GM23248 (cell line): ENCODE measurements around the gene CARS1. TPM values are rescaled to one million over a fixed set of nuclear protein-coding genes. Genes with fewer than 3 reads are reported as not detected.

Experiments
- DNase-seq: peaks from one replicate; pipeline ENCODE4 v3.0.0-alpha.2; 2015
- H2AFZ ChIP-seq: fragments of 200-600 bp; sonication (generic); 2 replicates; pipeline ENCODE4 v1.6.1; 2016; ENCODE audit warnings: antibody characterized with exemption
- H3F3A ChIP-seq: fragments of 200-600 bp; sonication (generic); 2 replicates; pipeline ENCODE4 v1.6.1; 2016; ENCODE audit warnings: mild to moderate bottlenecking, antibody characterized with exemption, mixed run types; ENCODE audit not compliant: insufficient read depth
- H3K27ac ChIP-seq: fragments of 200-600 bp; sonication (generic); 2 replicates; pipeline ENCODE4 v1.5.1; 2016; ENCODE audit warnings: mild to moderate bottlenecking
- H3K27me3 ChIP-seq: fragments of 200-600 bp; sonication (generic); replicated peaks from 2 replicates; pipeline ENCODE4 v1.6.1; 2016; ENCODE audit warnings: mild to moderate bottlenecking; ENCODE audit not compliant: insufficient read depth
- H3K36me3 ChIP-seq: fragments of 200-600 bp; sonication (generic); 2 replicates; pipeline ENCODE4 v1.6.1; 2016; ENCODE audit warnings: low read depth, mild to moderate bottlenecking
- H3K4me1 ChIP-seq: fragments of 200-600 bp; sonication (generic); 2 replicates; pipeline ENCODE4 v1.6.1; 2016; ENCODE audit warnings: mild to moderate bottlenecking; ENCODE audit not compliant: insufficient read depth
- H3K4me2 ChIP-seq: fragments of 200-600 bp; sonication (generic); one replicate; pipeline ENCODE4 v1.6.1; 2016; ENCODE audit warnings: mild to moderate bottlenecking; ENCODE audit not compliant: unreplicated experiment
- H3K4me3 ChIP-seq: fragments of 200-600 bp; sonication (generic); 2 replicates; pipeline ENCODE4 v1.5.1; 2016; ENCODE audit warnings: mild to moderate bottlenecking
- H3K79me2 ChIP-seq: fragments of 200-600 bp; sonication (generic); 2 replicates; pipeline ENCODE4 v1.6.1; 2016; ENCODE audit warnings: mild to moderate bottlenecking; ENCODE audit not compliant: insufficient read depth
- H3K9ac ChIP-seq: fragments of 200-600 bp; sonication (generic); 2 replicates; pipeline ENCODE4 v1.6.1; 2016; ENCODE audit warnings: mild to moderate bottlenecking
- H3K9me2 ChIP-seq: fragments of 200-600 bp; sonication (generic); 2 replicates; pipeline ENCODE4 v1.6.1; 2016; ENCODE audit warnings: mixed run types, mild to moderate bottlenecking, moderate library complexity; ENCODE audit not compliant: insufficient read depth
- H3K9me3 ChIP-seq: fragments of 200-600 bp; sonication (generic); one replicate; pipeline ENCODE4 v1.6.1; 2017; ENCODE audit warnings: low read depth
- H4K20me1 ChIP-seq: fragments of 200-600 bp; sonication (generic); 2 replicates; pipeline ENCODE4 v1.6.0; 2016; ENCODE audit not compliant: insufficient read depth
- EZH2 ChIP-seq: fragments of 200-600 bp; sonication (generic); IDR thresholded peaks from 2 replicates; pipeline ENCODE4 v1.6.1; 2018; ENCODE audit warnings: antibody characterized with exemption, mild to moderate bottlenecking; ENCODE audit not compliant: insufficient read depth, poor library complexity, severe bottlenecking
- EZH2phosphoT487 ChIP-seq: fragments of 200-600 bp; sonication (generic); IDR thresholded peaks from 2 replicates; pipeline ENCODE4 v1.6.1; 2018; ENCODE audit warnings: antibody characterized with exemption, moderate library complexity, mild to moderate bottlenecking, low read depth; ENCODE audit not compliant: insufficient read depth
- WGBS, 2 experiments: methylation state at CpG; one replicate each; pipeline ENCODE4 v1.1.6; 2015 to 2017; ENCODE audit warnings: low lambda C conversion rate in 2 of 2, low coverage in 1 of 2; ENCODE audit errors: missing lambda C conversion rate in 2 of 2; 5-methylcytosine and 5-hydroxymethylcytosine counted together
- in situ Hi-C: fragments of 300-500 bp; cut with MboI; formaldehyde crosslinking; loops from 2 replicates; pipeline ENCODE4 v1.15.0; 2020
- polyA plus RNA-seq: library from polyadenylated mRNA; unstranded; fragments of >200 nt; fragmentation: Nextera tagmentation; extraction: Ambion mirVana; gene quantifications from 2 replicates; pipeline ENCODE4 v1.2.1, GENCODE V29; 2016
- total RNA-seq: library from RNA; depleted of rRNA; stranded (reverse); fragments of >200 nt; shearing (Covaris generic); gene quantifications from 2 replicates; pipeline ENCODE4 v1.2.3, GENCODE V29; 2014

Gene CARS1
- total and polyA plus RNA-seq, 2 experiments from 2014 or later = 111 to 115 TPM

GRCh38 chr11:3006505-3007260 lies 50.5 kb downstream of the CARS1 start:
- DNase-seq = no peak
- Histone ChIP-seq H3K79me2 (no peaks in the 10 kb centered on the region; the same call in 1 of the 2 replicates), H3K9me2 (no peaks in the 10 kb centered on the region), H3K36me3 (peaks cover 30% of the 10 kb centered on the region; the same call in 1 of the 2 replicates), H3K4me1 (no peaks in the 10 kb centered on the region), H2AFZ (no peak overlapping the region), H3K27me3 (no peaks in the 10 kb centered on the region), H3K9me3 (no peaks in the 10 kb centered on the region), H3K4me2 (no peak overlapping the region), H4K20me1 (no peaks in the 10 kb centered on the region), H3F3A (no peaks in the 10 kb centered on the region), H3K9ac (no peak overlapping the region), H3K27ac (no peak overlapping the region), H3K4me3 (no peak overlapping the region)
- 75 to 84% methylated on average over 19 to 21 of the region's 21 CpGs for WGBS, 2 experiments
- in situ Hi-C loops = no loop called here
- TF ChIP-seq EZH2phosphoT487 = no peak
- TF ChIP-seq EZH2 = no peak

DNA sequence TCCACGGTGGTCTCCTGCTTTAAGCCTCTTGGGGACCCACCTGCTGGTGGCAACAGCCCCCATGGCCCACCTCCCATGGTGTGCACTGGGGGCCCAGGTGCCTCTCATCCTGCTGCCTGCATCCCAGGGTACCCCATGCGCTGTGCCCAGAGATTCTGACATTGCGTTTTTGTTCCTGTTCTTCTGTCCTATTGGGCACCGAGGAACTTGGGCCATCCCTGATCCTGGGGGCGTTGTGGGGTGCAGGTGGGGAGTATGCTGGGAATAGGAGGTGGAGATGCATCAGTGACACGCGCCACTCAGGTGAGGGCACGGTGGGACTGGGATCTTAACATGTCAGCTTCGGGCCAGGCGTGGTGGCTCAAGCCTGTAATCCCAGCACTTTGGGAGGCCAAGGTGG lies 52.7 kb downstream of the CARS1 start:
- 88 to 91% methylated on average over 10 of the region's 10 CpGs for WGBS, 2 experiments
- DNase-seq = no peak
- Histone ChIP-seq H3K4me2 (no peak overlapping the region), H3K9me3 (no peaks in the 10 kb centered on the region), H3K4me3 (no peak overlapping the region), H2AFZ (no peak overlapping the region), H3F3A (peaks cover 2% of the 10 kb centered on the region; the same call in 1 of the 2 replicates), H3K27ac (no peak overlapping the region), H3K4me1 (no peaks in the 10 kb centered on the region), H3K9me2 (no peaks in the 10 kb centered on the region), H3K9ac (no peak overlapping the region), H3K36me3 (peaks cover 44% of the 10 kb centered on the region; the same call in 1 of the 2 replicates), H4K20me1 (no peaks in the 10 kb centered on the region), H3K27me3 (no peaks in the 10 kb centered on the region), H3K79me2 (no peaks in the 10 kb centered on the region)
- TF ChIP-seq EZH2phosphoT487 (no peak), EZH2 (no peak)
- in situ Hi-C loops = no loop called here

- Histone ChIP-seq H3K27me3 (no peaks in the 10 kb centered on the region), H3K4me3 (no peak overlapping the region), H3F3A (peaks cover 4% of the 10 kb centered on the region; the same call in 1 of the 2 replicates), H2AFZ (no peak overlapping the region), H3K36me3 (peaks cover 44% of the 10 kb centered on the region; the same call in 1 of the 2 replicates), H3K79me2 (no peaks in the 10 kb centered on the region), H3K27ac (no peak overlapping the region), H3K4me1 (no peaks in the 10 kb centered on the region), H3K9me2 (no peaks in the 10 kb centered on the region), H4K20me1 (no peaks in the 10 kb centered on the region), H3K4me2 (no peak overlapping the region), H3K9ac (no peak overlapping the region), H3K9me3 (no peaks in the 10 kb centered on the region)
- no peak for TF ChIP-seq EZH2phosphoT487
- TF ChIP-seq EZH2 = no peak
- DNase-seq = peak; percentile 27
- in situ Hi-C loops = no loop called here
- 85 to 87% methylated on average over 12 of the region's 12 CpGs for WGBS, 2 experiments
Observed at GRCh38 chr11:3003396-3004231, 53.6 kb downstream of the CARS1 start.

DNA sequence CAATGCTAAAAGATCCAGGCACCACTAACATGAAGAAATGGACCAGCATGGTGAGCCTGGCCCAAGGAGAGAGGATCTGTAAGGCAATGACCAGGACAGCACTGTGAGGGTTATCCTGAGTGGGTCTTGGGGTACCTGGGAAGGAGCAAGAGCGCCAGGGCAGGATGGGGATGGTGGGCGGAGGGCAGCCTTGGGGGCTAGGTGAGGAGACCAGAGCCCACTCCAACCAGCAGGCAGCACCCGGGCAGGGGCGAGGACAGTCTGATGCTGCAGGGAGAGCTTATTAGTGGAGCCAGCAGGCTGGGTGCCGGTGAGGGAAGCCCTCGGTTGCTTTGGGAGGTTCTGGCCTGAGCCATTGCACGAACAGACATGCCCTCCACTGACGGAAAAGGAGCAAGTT lies 54.4 kb downstream of the CARS1 start:
- H3K4me1 ChIP-seq = no peaks in the 10 kb centered on the region
- H3K4me3 ChIP-seq = no peak overlapping the region
- TF ChIP-seq EZH2phosphoT487 (no peak), EZH2 (no peak)
- no peak overlapping the region for H3K4me2 ChIP-seq
- H3K27me3 ChIP-seq = no peaks in the 10 kb centered on the region
- no peaks in the 10 kb centered on the region for H3K9me3 ChIP-seq
- H3K36me3 ChIP-seq = peaks cover 44% of the 10 kb centered on the region; the same call in 1 of the 2 replicates
- no peak overlapping the region for H2AFZ ChIP-seq
- DNase-seq = no peak
- H3K9ac ChIP-seq = no peak overlapping the region
- H3K79me2 ChIP-seq = no peaks in the 10 kb centered on the region
- H3F3A ChIP-seq = peaks cover 6% of the 10 kb centered on the region
- in situ Hi-C loops = no loop called here
- 89 to 91% methylated on average over 8 of the region's 8 CpGs for WGBS, 2 experiments
- no peak overlapping the region for H3K27ac ChIP-seq
- no peaks in the 10 kb centered on the region for H3K9me2 ChIP-seq
- H4K20me1 ChIP-seq = no peaks in the 10 kb centered on the region
